ENCODE measurements around the gene INPP5B. TPM values are rescaled to one million over a fixed set of nuclear protein-coding genes. Genes with fewer than 3 reads are reported as not detected.

The INPP5B gene
- total and polyA plus RNA-seq, 8 donors, result 7.2 to 56.7 (median 9.5) TPM

GRCh38 chr1:37955685-37956084 lies 8.8 kb upstream of the INPP5B start:
- H3K27me3 ChIP-seq, result no peaks in the 10 kb centered on the region
- H3K9me3 ChIP-seq, result no peaks in the 10 kb centered on the region
- no peak overlapping the region for H3K27ac ChIP-seq
- H3K4me3 ChIP-seq, result no peak overlapping the region
- 55 to 68% (median 61%) methylated on average over 3 of the region's 3 CpGs for WGBS, 5 donors
- TF ChIP-seq POLR2AphosphoS5 (IDR thresholded peaks at IDR 0.05), result no peak
- no peak for TF ChIP-seq CTCF (IDR thresholded peaks at IDR 0.05)
- no peak for TF ChIP-seq POLR2A (IDR thresholded peaks at IDR 0.05)
- TF ChIP-seq EP300 (IDR thresholded peaks at IDR 0.05), result no peak
- intact Hi-C loops (cut with DNase I; ENCODE audit: low total_unique reads), result no loop called here
- H3K36me3 ChIP-seq, result peaks cover 37 to 52% (median 50%) of the 10 kb centered on the region in 4 donors
- DNase-seq, result no peak
- H3K4me1 ChIP-seq, result no peaks in the 10 kb centered on the region

GRCh38 chr1:37954316-37954971 lies 7.6 kb upstream of the INPP5B start:
- Histone ChIP-seq H3K4me1 (no peaks in the 10 kb centered on the region), H3K27ac (no peak overlapping the region), H3K36me3 (peaks cover 28 to 39% (median 38%) of the 10 kb centered on the region in 4 donors), H3K4me3 (no peak overlapping the region), H3K9me3 (no peaks in the 10 kb centered on the region), H3K27me3 (no peaks in the 10 kb centered on the region)
- TF ChIP-seq EP300 (IDR thresholded peaks at IDR 0.05) (no peak), POLR2AphosphoS5 (IDR thresholded peaks at IDR 0.05) (no peak), CTCF (IDR thresholded peaks at IDR 0.05) (no peak), POLR2A (IDR thresholded peaks at IDR 0.05) (no peak)
- intact Hi-C loops (cut with DNase I; ENCODE audit: low total_unique reads), result no loop called here
- 55 to 72% (median 56%) methylated on average over 3 of the region's 3 CpGs for WGBS, 5 donors
- no peak for DNase-seq

- 81 to 95% (median 94%) methylated on average over 3 of the region's 3 CpGs for WGBS, 5 donors
- Histone ChIP-seq H3K4me3 (no peak overlapping the region), H3K27ac (no peak overlapping the region), H3K4me1 (peaks cover 0 to under 1% (median 0%) of the 10 kb centered on the region in 4 donors), H3K36me3 (peaks cover 11 to 22% (median 21%) of the 10 kb centered on the region in 4 donors), H3K27me3 (no peaks in the 10 kb centered on the region), H3K9me3 (no peaks in the 10 kb centered on the region)
- DNase-seq, result no peak
- TF ChIP-seq POLR2A (IDR thresholded peaks at IDR 0.05) (no peak), EP300 (IDR thresholded peaks at IDR 0.05) (no peak)
- intact Hi-C loops (cut with DNase I; ENCODE audit: low total_unique reads), result no loop called here
These were observed 5.9 kb upstream of the INPP5B start for GRCh38 chr1:37952738-37953137.

GRCh38 chr1:37951783-37952624 lies 5.2 kb upstream of the INPP5B start:
- H3K27me3 ChIP-seq, result no peaks in the 10 kb centered on the region
- intact Hi-C loops (cut with DNase I; ENCODE audit: low total_unique reads), result no loop called here
- H3K4me1 ChIP-seq, result peaks cover 0 to 8% (median 2%) of the 10 kb centered on the region in 4 donors
- H3K4me3 ChIP-seq, result no peak overlapping the region
- no peak for DNase-seq
- 75 to 92% (median 78%) methylated on average over 4 of the region's 4 CpGs; no CpG with 5 or more reads in 1 of the 5 donors for WGBS, 5 donors
- no peaks in the 10 kb centered on the region for H3K9me3 ChIP-seq
- peaks cover 3 to 15% (median 13%) of the 10 kb centered on the region in 4 donors for H3K36me3 ChIP-seq
- TF ChIP-seq EP300 (IDR thresholded peaks at IDR 0.05), result no peak
- no peak for TF ChIP-seq POLR2A (IDR thresholded peaks at IDR 0.05)
- no peak for TF ChIP-seq CTCF (IDR thresholded peaks at IDR 0.05)
- no peak for TF ChIP-seq POLR2AphosphoS5 (IDR thresholded peaks at IDR 0.05)
- no peak overlapping the region for H3K27ac ChIP-seq
